Measurements from ENCODE around the gene DPYD. TPM values are rescaled to one million over a fixed set of nuclear protein-coding genes. Genes with fewer than 3 reads are reported as not detected.

DPYD gene
- total and polyA plus RNA-seq, 7 donors = 2.5 to 7.3 (median 5.1) TPM

- Histone ChIP-seq H3K27me3 (ENCODE audit: insufficient read depth in 3 of 3, low read length in 2 of 3) (no peaks in the 10 kb centered on the region), H3K27ac (no peak overlapping the region), H3K9me3 (peaks cover 3% of the 10 kb centered on the region), H3K36me3 (ENCODE audit: insufficient read depth in 1 of 2, low read depth in 1 of 2) (no peaks in the 10 kb centered on the region), H3K4me1 (no peaks in the 10 kb centered on the region), H3K4me3 (no peak overlapping the region)
- WGBS, 3 donors = 85 to 90% (median 86%) methylated on average over 7 of the region's 7 CpGs
- DNase-seq (no peak), ATAC-seq (no peak)
- TF ChIP-seq CTCF (IDR thresholded peaks at IDR 0.05) = no peak
- intact Hi-C loops (cut with DNase I) = loop anchor here in 1 of 2 donors (2.0 kb wide), 1 partner anchor 77 kb away; no protein-coding TSS in a partner anchor
These were observed 876.6 kb downstream of the DPYD start for GRCh38 chr1:97044159-97044760.

- no peak overlapping the region for H3K4me3 ChIP-seq
- H3K27me3 ChIP-seq (ENCODE audit: insufficient read depth in 3 of 3, low read length in 2 of 3) = no peaks in the 10 kb centered on the region
- H3K27ac ChIP-seq = no peak overlapping the region
- TF ChIP-seq CTCF (IDR thresholded peaks at IDR 0.05) = no peak
- H3K36me3 ChIP-seq (ENCODE audit: insufficient read depth in 1 of 2, low read depth in 1 of 2) = no peaks in the 10 kb centered on the region
- intact Hi-C loops (cut with DNase I) = no loop called here
- no peaks in the 10 kb centered on the region for H3K4me1 ChIP-seq
- DNase-seq = no peak
- ATAC-seq = no peak
- H3K9me3 ChIP-seq = peaks cover 7% of the 10 kb centered on the region
- WGBS, 3 donors = 52 to 80% (median 69%) methylated on average over 1 of the region's 1 CpG
These were observed 878.3 kb downstream of the DPYD start for GRCh38 chr1:97042551-97042950.

GRCh38 chr1:97041026-97041425 lies 879.8 kb downstream of the DPYD start:
- DNase-seq (no peak), ATAC-seq (no peak)
- Histone ChIP-seq H3K27me3 (ENCODE audit: insufficient read depth in 3 of 3, low read length in 2 of 3) (no peaks in the 10 kb centered on the region), H3K9me3 (peaks cover 7% of the 10 kb centered on the region), H3K27ac (no peak overlapping the region), H3K36me3 (ENCODE audit: insufficient read depth in 1 of 2, low read depth in 1 of 2) (no peaks in the 10 kb centered on the region), H3K4me3 (no peak overlapping the region), H3K4me1 (no peaks in the 10 kb centered on the region)
- WGBS, 3 donors = 73 to 78% (median 74%) methylated on average over 2 of the region's 2 CpGs
- intact Hi-C loops (cut with DNase I) = no loop called here
- TF ChIP-seq CTCF (IDR thresholded peaks at IDR 0.05) = no peak

- H3K9me3 ChIP-seq = peaks cover 7% of the 10 kb centered on the region
- no peaks in the 10 kb centered on the region for H3K36me3 ChIP-seq (ENCODE audit: insufficient read depth in 1 of 2, low read depth in 1 of 2)
- H3K4me1 ChIP-seq = no peaks in the 10 kb centered on the region
- no peak overlapping the region for H3K27ac ChIP-seq
- H3K27me3 ChIP-seq (ENCODE audit: insufficient read depth in 3 of 3, low read length in 2 of 3) = no peaks in the 10 kb centered on the region
- intact Hi-C loops (cut with DNase I) = no loop called here
- no peak overlapping the region for H3K4me3 ChIP-seq
- TF ChIP-seq CTCF (IDR thresholded peaks at IDR 0.05) = no peak
- no peak for ATAC-seq
- 83 to 85% (median 84%) methylated on average over 4 of the region's 4 CpGs for WGBS, 3 donors
- no peak for DNase-seq
These were observed 882.4 kb downstream of the DPYD start for GRCh38 chr1:97038410-97038809.

GRCh38 chr1:97034651-97035050 lies 886.2 kb downstream of the DPYD start:
- DNase-seq (no peak), ATAC-seq (no peak)
- 33 to 39% (median 35%) methylated on average over 2 of the region's 2 CpGs for WGBS, 3 donors
- no peaks in the 10 kb centered on the region for H3K4me1 ChIP-seq
- no peak overlapping the region for H3K27ac ChIP-seq
- no peak for TF ChIP-seq CTCF (IDR thresholded peaks at IDR 0.05)
- H3K27me3 ChIP-seq (ENCODE audit: insufficient read depth in 3 of 3, low read length in 2 of 3) = no peaks in the 10 kb centered on the region
- H3K36me3 ChIP-seq (ENCODE audit: insufficient read depth in 1 of 2, low read depth in 1 of 2) = no peaks in the 10 kb centered on the region
- H3K9me3 ChIP-seq = peaks cover 11% of the 10 kb centered on the region
- intact Hi-C loops (cut with DNase I) = no loop called here
- no peak overlapping the region for H3K4me3 ChIP-seq

All from psoas muscle (tissue), 8 donors.